GM12872 (cell line): ENCODE data around the gene TEX29.

Source experiments
- TF ChIP-seq, protein P1 (sequence below): IDR thresholded peaks from 3 replicates; pipeline ENCODE4 v1.5.1; 2011; ENCODE audit warnings: low read depth, mild to moderate bottlenecking, low read length, moderate library complexity; ENCODE audit not compliant: insufficient read depth

Gene TEX29

DNA sequence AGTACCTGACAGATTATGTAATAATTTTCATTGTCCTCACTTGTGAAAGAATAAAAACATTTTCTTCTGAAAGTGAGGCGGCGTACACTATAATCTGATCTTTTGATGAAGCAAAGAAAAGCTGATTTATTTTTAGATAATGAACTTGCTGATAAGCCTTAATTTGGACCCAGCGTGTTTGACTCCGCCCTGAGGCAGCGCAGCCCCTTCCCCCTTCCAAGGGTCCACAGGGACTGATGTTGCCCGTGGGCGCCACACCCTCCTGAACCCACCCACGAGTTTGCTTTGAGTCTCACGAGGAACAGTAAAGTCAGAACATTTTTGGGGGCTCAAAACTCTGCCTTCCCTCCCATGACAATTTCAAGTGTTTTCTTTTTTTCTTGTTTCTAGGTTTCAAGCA is 40.0 kb downstream of the TEX29 start:
- TF ChIP-seq, protein P1, sequence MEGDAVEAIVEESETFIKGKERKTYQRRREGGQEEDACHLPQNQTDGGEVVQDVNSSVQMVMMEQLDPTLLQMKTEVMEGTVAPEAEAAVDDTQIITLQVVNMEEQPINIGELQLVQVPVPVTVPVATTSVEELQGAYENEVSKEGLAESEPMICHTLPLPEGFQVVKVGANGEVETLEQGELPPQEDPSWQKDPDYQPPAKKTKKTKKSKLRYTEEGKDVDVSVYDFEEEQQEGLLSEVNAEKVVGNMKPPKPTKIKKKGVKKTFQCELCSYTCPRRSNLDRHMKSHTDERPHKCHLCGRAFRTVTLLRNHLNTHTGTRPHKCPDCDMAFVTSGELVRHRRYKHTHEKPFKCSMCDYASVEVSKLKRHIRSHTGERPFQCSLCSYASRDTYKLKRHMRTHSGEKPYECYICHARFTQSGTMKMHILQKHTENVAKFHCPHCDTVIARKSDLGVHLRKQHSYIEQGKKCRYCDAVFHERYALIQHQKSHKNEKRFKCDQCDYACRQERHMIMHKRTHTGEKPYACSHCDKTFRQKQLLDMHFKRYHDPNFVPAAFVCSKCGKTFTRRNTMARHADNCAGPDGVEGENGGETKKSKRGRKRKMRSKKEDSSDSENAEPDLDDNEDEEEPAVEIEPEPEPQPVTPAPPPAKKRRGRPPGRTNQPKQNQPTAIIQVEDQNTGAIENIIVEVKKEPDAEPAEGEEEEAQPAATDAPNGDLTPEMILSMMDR: no peak

DNA sequence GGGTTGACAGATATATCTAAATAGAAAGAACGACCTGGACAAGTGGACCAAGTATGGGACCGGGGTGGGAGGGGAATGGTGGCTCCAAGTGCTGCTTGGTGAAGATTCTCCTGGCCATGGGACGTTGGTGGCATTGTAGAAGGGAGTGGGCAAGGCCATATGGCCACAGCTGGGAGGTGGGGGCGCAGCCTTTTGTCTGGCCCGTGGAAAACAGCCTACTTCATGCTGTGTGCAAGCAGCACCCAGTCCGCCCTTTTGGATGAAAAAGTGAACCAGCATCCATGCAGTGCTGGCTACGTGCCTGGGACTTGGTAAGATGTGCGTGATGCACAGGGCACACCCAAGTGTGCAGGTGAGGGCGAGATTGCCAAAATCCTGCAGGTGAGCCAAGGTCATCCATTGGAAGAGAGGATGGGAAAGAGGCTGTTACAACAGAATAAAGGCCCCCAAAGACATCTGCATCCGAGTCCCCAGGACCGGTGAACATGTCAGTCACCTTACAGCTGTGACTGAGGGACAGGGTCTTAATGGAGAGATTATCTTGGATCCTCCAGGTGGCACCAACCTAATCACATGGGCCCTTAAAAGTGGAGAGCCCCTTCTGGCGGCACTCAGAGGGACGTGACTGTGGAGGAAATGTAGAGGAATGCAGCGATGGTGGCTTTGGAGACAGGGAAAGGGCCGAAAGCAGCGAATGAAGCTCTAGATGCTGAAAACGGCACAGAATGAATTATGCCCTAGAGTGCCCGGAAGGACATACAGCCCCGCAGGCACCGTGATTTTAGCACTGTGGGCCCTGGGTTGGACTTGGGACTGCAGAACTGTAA is 40.8 kb downstream of the TEX29 start:
- TF ChIP-seq, protein P1: no peak

DNA sequence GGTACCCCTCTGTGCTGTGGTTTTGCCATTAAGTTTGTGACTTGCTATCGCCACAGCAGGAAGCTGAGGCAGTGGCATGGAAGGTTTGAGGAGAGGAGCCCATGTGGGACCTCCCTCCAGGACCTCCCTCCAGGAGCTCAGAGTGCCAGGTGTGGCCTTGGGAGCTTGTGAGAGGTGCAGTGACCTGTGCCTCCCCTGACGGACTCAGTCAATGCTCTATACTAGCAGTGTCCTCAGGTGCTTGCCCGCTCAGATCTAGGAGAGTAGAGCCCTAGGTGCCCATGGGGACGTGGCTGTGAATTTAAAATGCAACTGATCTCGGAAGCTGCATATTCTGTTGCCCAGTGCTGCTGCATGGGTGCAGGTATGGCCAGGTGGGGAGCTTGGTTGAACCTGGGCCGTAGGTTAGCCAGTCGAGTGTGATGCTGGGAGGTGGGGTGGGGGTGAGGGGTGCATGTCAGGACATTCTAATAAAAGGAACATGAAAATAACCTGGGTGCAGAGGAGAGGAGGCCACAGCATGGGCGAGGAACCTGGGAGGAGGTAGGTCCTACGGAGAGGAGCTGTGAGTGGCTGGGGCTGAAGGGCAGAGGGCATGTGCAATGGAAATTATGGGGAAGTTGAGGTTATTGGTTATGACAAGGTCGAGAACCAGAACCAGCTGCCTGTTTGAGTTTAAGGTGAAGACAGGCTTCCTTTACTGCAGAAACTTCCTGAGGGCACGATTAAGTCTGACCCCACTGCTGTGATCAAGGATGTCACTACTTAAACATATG is 41.6 kb downstream of the TEX29 start:
- TF ChIP-seq, protein P1: no peak

DNA sequence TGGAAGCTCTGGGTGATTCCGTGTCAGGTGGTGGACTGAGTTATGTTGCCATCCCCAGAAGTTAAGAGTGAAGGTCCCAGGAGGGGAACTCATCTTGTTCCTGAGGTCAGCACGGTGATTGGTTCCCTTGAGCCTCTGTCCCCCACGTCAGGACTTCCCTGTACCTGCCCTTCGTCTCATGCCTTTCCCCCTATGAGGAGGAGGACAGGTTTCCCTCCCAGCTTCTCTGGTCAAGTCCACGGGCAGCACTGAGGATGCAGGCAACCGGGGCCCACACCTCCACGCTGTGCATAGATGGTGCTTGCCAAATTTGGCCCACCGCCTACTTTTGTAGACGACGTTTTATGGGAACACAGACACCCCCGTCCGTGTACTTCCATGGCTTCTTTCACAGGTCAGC is 42.7 kb downstream of the TEX29 start:
- TF ChIP-seq, protein P1: no peak

DNA sequence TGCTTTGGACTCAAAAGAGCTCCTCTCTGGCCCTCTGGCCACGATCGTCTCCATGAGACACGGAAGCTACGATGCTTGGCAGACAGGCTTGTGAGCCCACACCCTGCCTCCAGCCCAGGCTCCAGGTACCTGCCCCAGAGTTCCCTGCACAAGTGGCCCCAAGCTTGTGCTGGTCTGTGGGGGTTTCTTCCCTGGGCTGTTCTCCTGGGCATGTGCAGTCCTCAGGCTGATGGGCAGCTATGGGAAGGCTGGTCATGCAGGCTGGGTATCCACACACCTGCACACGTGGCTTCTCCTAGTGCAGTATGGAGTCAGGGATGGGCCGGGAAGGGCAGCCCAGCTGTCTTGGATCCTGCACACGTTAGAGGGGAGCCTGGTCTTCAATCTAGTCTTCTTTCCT is 43.1 kb downstream of the TEX29 start:
- TF ChIP-seq, protein P1: no peak

DNA sequence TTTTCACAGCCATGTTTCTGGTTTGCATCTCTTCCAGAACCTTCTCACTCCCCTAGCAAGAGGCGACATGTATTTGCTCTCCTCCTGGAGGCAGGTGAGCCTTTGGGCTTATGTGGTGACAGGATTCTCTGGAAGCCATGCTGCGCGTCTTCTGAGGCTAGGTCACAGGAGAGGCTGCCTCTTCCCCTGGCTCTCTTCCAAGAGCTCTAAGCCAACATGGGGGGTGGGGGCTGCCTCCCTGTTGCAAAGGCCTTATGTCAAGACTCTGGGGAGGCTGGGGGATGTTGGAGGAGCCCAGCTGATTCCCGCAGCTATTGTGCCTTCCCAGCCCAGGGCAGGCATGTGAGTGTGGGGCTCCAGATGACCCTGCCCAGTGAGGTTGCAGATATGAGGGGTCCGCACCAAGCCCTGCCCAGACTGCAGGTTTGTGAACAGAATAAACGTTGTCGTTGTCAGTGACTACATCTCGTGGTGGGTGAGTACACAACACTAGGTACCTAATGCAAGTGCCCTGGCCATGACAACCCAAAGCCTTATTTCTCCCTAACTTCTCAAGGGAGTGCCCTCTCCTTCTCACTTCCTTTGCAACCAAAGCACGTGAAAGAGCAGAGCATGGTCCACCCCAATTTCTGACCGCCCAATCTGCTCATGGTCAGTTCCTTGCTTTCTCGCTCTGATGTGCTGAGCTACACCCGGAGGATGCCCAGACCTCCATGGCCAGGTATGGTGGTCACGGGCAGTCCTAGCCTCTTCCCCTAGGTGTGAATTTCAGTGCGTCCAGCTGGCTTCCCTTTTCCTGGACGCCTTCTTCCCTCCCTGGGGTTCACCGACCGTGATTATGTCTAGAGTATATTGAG is 44.9 kb downstream of the TEX29 start:
- TF ChIP-seq, protein P1: no peak

DNA sequence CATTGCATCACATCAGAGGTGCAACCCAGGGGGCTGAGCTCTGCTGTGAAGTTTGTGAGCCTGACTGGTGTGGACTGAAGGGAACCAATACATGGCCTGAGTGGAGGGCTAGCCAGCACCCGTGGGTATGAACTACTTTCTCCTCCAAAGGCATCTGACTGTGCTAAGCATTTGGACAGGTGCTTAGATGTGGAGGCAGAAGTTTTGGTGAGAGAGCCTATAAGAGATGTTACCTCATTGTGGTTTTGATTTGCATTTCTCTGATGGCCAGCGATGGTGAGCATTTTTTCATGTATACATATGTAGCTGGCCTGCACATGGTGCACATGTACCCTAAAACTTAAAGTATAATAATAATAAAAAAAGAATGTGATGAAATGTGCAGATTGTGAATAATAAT is 46.9 kb downstream of the TEX29 start:
- TF ChIP-seq, protein P1: no peak
